Testis (tissue), 3 donors: ENCODE results near the gene GPI. TPM values are rescaled to one million over a fixed set of nuclear protein-coding genes. Genes with fewer than 3 reads are reported as not detected.

Experiments
- DNase-seq: peaks from one replicate; pipeline ENCODE4 v3.0.0-alpha.2; 2019
- H3K27ac ChIP-seq, 2 donors: fragments of 200-600 bp; sonication (generic); one replicate each; pipeline ENCODE4 v1.5.1; 2019
- H3K27me3 ChIP-seq: fragments of 200-600 bp; sonication (generic); one replicate; pipeline ENCODE4 v1.5.1; 2019
- H3K36me3 ChIP-seq: fragments of 200-600 bp; sonication (generic); one replicate; pipeline ENCODE4 v1.5.1; 2017; ENCODE audit warnings: low read depth; ENCODE audit errors: missing control alignments
- H3K4me1 ChIP-seq: fragments of 200-600 bp; sonication (generic); one replicate; pipeline ENCODE4 v1.5.1; 2019
- H3K4me3 ChIP-seq, 2 donors: fragments of 200-600 bp; sonication (generic); one replicate each; pipeline ENCODE4 v1.5.1; 2017 to 2019
- H3K9me3 ChIP-seq: fragments of 200-600 bp; sonication (generic); one replicate; pipeline ENCODE4 v1.5.1; 2017
- POLR2A ChIP-seq: fragments of 450-650 bp; IDR thresholded peaks from one replicate; pipeline ENCODE4 v1.6.1; 2017; ENCODE audit warnings: antibody characterized with exemption, mild to moderate bottlenecking, moderate library complexity
- WGBS, 2 donors: methylation state at CpG; one replicate each; pipeline ENCODE4 v1.1.5; 2018; 5-methylcytosine and 5-hydroxymethylcytosine counted together
- intact Hi-C: fragments of 100-400 bp; cut with DNase I; formaldehyde crosslinking; loops from one replicate; pipeline ENCODE4 v1.15.1; 2023; ENCODE audit warnings: low total_unique reads
- polyA plus RNA-seq: library from polyadenylated mRNA; stranded (reverse); fragments of 350-450 nt; fragmentation: Illumina TruSeq; extraction: RNeasy Lipid Tissue Mini Kit (QIAGEN cat#74804); gene quantifications from one replicate; pipeline ENCODE4 v1.2.3, GENCODE V29; 2014; ENCODE audit warnings: low read depth, low replicate concordance; ENCODE audit not compliant: insufficient read depth
- total RNA-seq, 2 donors: library from RNA; depleted of rRNA; stranded (reverse); fragments of >200 nt; gene quantifications; one replicate each; pipeline ENCODE4 v1.2.3, GENCODE V29; 2016
- TF ChIP-seq, protein P1 (sequence below), 3 experiments: fragments of 450-650 bp in 2 of 3; fragments of 200-600 bp in 1 of 3; sonication (generic) in 1 of 3; IDR thresholded peaks; one replicate each; pipeline ENCODE4 v1.5.1; 2016 to 2019; ENCODE audit warnings: antibody characterized with exemption in 3 of 3, mild to moderate bottlenecking in 2 of 3, moderate library complexity in 1 of 3

The GPI gene
- total and polyA plus RNA-seq, 3 donors from 2014 or later: 109 to 198 (median 198) TPM

DNA sequence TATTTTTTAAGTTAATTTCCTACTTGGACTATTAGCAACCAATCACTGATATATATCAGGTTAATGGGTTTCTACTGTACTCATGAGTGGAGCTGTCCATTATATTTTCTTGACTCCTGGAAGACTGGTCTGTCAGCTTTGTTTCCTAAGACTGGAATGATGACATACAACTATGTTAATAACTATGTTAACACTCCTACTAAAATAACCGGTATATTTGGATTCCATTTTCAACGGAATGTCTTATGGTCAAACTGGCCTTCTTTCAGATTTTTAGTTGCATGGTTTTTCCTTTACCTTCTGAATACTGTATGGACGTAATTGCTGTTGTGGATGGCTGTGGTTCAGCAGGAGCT, 45.8 kb upstream of the GPI start:
- no peak for DNase-seq
- intact Hi-C loops: no loop called here

DNA sequence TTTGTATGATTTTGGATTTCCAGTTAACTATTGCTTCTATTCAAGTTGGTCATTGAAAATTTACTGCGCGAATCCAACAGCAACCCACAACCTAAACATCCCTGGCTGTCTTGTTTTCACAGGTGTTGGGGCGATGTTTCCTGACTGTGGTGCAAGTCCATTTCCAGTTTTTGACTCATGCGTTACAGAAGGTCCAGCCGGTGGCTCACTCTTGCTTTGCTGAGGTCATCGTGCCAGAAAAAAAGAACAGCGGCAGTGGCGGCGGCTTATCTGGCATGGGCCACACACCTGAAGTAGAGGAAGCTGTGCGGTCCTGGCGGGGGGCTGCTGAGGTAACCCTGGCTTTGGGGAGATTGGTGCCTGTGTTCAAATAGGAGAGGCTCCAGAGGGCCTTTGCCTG, 45.2 kb upstream of the GPI start:
- H3K27me3 ChIP-seq: no peaks in the 10 kb centered on the region
- peak overlapping the region in 1 of 2 donors; percentile 12 for H3K27ac ChIP-seq
- DNase-seq: no peak
- intact Hi-C loops: no loop called here
- H3K9me3 ChIP-seq: no peaks in the 10 kb centered on the region
- peaks cover 33% of the 10 kb centered on the region for H3K4me1 ChIP-seq
- no peaks in the 10 kb centered on the region for H3K36me3 ChIP-seq
- TF ChIP-seq POLR2A: no peak
- TF ChIP-seq, protein P1, sequence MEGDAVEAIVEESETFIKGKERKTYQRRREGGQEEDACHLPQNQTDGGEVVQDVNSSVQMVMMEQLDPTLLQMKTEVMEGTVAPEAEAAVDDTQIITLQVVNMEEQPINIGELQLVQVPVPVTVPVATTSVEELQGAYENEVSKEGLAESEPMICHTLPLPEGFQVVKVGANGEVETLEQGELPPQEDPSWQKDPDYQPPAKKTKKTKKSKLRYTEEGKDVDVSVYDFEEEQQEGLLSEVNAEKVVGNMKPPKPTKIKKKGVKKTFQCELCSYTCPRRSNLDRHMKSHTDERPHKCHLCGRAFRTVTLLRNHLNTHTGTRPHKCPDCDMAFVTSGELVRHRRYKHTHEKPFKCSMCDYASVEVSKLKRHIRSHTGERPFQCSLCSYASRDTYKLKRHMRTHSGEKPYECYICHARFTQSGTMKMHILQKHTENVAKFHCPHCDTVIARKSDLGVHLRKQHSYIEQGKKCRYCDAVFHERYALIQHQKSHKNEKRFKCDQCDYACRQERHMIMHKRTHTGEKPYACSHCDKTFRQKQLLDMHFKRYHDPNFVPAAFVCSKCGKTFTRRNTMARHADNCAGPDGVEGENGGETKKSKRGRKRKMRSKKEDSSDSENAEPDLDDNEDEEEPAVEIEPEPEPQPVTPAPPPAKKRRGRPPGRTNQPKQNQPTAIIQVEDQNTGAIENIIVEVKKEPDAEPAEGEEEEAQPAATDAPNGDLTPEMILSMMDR (IDR thresholded peaks at IDR 0.05): no peak
- 65 to 95% methylated on average over 9 to 11 of the region's 11 CpGs for WGBS, 2 donors
- no peak overlapping the region for H3K4me3 ChIP-seq

More for the DNA sequence above, 45.8 kb upstream of the GPI start:
- Histone ChIP-seq H3K4me3 (no peak overlapping the region), H3K27ac (peak overlapping the region in 1 of 2 donors; percentile 12), H3K4me1 (peaks cover 33% of the 10 kb centered on the region), H3K9me3 (no peaks in the 10 kb centered on the region), H3K27me3 (no peaks in the 10 kb centered on the region), H3K36me3 (no peaks in the 10 kb centered on the region)
- WGBS, 2 donors: 82 to 88% methylated on average over 3 of the region's 3 CpGs
- TF ChIP-seq, protein P1 (IDR thresholded peaks at IDR 0.05): no peak
- no peak for TF ChIP-seq POLR2A

DNA sequence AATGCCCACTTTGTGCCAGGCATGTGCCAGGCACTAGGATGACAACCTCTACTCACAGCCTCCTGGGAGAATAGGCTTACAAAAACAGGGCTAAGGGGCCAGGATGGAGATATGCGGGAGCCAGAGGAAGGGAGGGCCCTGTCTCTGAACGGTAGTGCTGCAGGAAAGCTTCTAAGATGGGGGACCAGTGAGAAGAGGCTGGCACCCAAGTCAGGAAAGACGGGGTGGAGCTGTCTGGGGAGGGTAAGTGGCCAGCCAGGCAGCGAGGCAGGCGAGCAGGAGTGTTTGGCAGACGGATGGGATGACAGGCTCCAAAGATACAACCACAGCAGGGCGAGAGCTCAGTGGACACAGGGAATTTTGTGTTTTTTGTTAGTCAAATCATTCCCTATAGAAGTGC, 44.7 kb upstream of the GPI start:
- H3K27me3 ChIP-seq: no peaks in the 10 kb centered on the region
- intact Hi-C loops: no loop called here
- DNase-seq: no peak
- no peaks in the 10 kb centered on the region for H3K36me3 ChIP-seq
- WGBS, 2 donors: 78 to 84% methylated on average over 7 of the region's 7 CpGs
- TF ChIP-seq, protein P1 (IDR thresholded peaks at IDR 0.05): no peak
- TF ChIP-seq POLR2A: no peak
- no peak overlapping the region for H3K4me3 ChIP-seq
- H3K9me3 ChIP-seq: no peaks in the 10 kb centered on the region
- H3K27ac ChIP-seq: peak overlapping the region in 1 of 2 donors; percentile 12
- peaks cover 33% of the 10 kb centered on the region for H3K4me1 ChIP-seq

DNA sequence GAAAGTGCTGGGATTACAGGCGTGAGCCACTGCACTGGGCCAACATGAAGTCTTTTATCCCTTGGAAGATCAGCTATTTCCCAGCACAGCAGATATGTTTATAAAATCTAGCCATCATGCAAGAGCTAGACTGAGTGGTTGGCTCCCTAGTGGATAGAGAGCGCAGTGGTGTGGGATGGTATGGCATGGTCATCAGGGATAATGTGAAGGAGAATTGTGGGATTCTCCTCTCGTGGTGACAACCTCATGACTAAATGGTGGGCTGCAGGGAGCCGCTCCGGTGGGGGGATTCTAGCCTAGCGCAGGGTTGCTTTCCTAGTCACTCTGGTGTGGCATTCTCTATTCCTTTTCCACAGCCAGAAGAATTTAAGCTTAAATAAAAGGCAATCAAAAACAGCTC, 43.3 kb upstream of the GPI start:
- TF ChIP-seq, protein P1 (IDR thresholded peaks at IDR 0.05): no peak
- no peak for TF ChIP-seq POLR2A
- Histone ChIP-seq H3K9me3 (no peaks in the 10 kb centered on the region), H3K27me3 (no peaks in the 10 kb centered on the region), H3K36me3 (no peaks in the 10 kb centered on the region), H3K4me1 (peaks cover 29% of the 10 kb centered on the region), H3K4me3 (no peak overlapping the region), H3K27ac (no peak overlapping the region)
- no peak for DNase-seq
- intact Hi-C loops: no loop called here
- WGBS, 2 donors: 90% methylated on average over 6 of the region's 6 CpGs

DNA sequence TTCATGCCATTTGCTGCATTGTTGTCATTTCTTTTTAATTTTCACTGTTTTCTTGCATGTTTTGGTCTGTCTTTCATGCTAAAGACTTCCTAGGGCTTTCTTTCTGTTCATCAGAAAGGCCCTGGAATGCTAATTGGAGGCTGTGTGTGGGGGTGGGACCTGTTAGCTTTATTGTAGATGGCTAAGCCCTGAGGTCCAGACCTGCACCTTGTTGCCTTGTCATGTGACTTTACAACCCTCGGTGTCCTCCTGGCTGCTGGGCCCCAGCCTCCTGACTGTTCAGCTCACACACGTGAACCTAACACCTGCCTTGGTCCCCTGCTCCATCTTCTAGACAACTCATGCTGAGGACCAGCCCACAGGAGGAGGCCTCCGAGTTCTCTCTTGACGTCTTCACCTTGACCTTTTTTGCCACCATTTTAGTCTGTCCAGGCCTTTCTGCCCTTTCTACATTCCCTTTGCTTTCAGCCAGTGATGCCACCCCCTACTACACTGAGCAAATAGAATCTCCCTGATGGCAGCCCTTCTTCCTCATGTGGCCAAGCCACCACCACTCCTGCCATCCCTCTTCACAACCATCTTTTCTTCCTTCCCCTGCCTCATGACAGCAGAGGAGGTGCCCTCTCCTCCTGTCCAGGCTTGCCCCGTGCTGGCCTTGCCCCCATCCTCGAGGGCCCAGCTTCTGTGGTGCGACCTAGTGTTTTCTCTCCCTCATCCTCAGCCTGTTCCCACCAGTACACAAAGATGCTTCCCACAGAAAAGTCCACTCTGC, 41.4 kb upstream of the GPI start:
- DNase-seq: no peak
- Histone ChIP-seq H3K4me3 (no peak overlapping the region), H3K4me1 (peaks cover 12% of the 10 kb centered on the region), H3K27ac (no peak overlapping the region), H3K36me3 (no peaks in the 10 kb centered on the region), H3K9me3 (no peaks in the 10 kb centered on the region), H3K27me3 (no peaks in the 10 kb centered on the region)
- TF ChIP-seq POLR2A: no peak
- TF ChIP-seq, protein P1 (IDR thresholded peaks at IDR 0.05): no peak
- WGBS, 2 donors: 89% methylated on average over 7 of the region's 7 CpGs
- intact Hi-C loops: no loop called here
